ENCODE results near the gene GAB2. TPM values are rescaled to one million over a fixed set of nuclear protein-coding genes. Genes with fewer than 3 reads are reported as not detected.

The GAB2 gene
- total and polyA plus RNA-seq, 10 of the 15 experiments (the other 5 are each of a cell fraction or from before 2014, with no cell fraction given): 0.69 to 12.6 (median 3.8) TPM

GRCh38 chr11:78460471-78460870 lies 42.9 kb upstream of the GAB2 start (continued):
- TF ChIP-seq POLR2A (IDR thresholded peaks at IDR 0.05; ENCODE audit: low read depth, low read length) (no peak), TCF7 (IDR thresholded peaks at IDR 0.05; ENCODE audit: borderline replicate concordance) (no peak), ESRRA (IDR thresholded peaks at IDR 0.05; ENCODE audit: low read length) (no peak), IRF5 (IDR thresholded peaks at IDR 0.05; ENCODE audit: borderline replicate concordance) (no peak), NR2F1 (conservative IDR thresholded peaks at IDR 0.05) (no peak), SIN3A (IDR thresholded peaks at IDR 0.05; ENCODE audit: low read depth, low read length) (no peak), POU2F2 (IDR thresholded peaks at IDR 0.05; ENCODE audit: borderline replicate concordance, low read depth, low read length) (no peak), PBX3 (IDR thresholded peaks at IDR 0.05; ENCODE audit: insufficient replicate concordance, low read depth, low read length) (no peak), BRCA1 (IDR thresholded peaks at IDR 0.05; ENCODE audit: low read depth, low read length) (no peak), RBBP5 (conservative IDR thresholded peaks at IDR 0.05) (no peak), EGR1 (IDR thresholded peaks at IDR 0.05; ENCODE audit: borderline replicate concordance in 1 of 2, low read depth in 2 of 2, low read length in 2 of 2) (no peak), HDGF (IDR thresholded peaks at IDR 0.05) (no peak), ATF2 (IDR thresholded peaks at IDR 0.05; ENCODE audit: low read length) (peak; percentile 63; the same call in 1 of the 2 replicates), NBN (IDR thresholded peaks at IDR 0.05) (0 out of 2 replicates have a peak, but pooled peaks have one; percentile 22), MYB (IDR thresholded peaks at IDR 0.05; ENCODE audit: borderline replicate concordance, low read depth, low read length) (no peak), ZNF217 (IDR thresholded peaks at IDR 0.05) (no peak), JUND (IDR thresholded peaks at IDR 0.05; ENCODE audit: low read depth, low read length) (0 out of 2 replicates have a peak, but pooled peaks have one; percentile 14), TBL1XR1 (IDR thresholded peaks at IDR 0.05; ENCODE audit: low read depth, low read length) (no peak), EP300 (IDR thresholded peaks at IDR 0.05; ENCODE audit: borderline replicate concordance in 1 of 2, control insufficient read depth in 1 of 2, low read depth in 2 of 2, low read length in 2 of 2) (no peak), NFIC (IDR thresholded peaks at IDR 0.05; ENCODE audit: low read depth, low read length) (peak; percentile 84), CHD4 (IDR thresholded peaks at IDR 0.05) (no peak), ZNF207 (IDR thresholded peaks at IDR 0.05; ENCODE audit: borderline replicate concordance) (no peak), GABPA (IDR thresholded peaks at IDR 0.05; ENCODE audit: low read depth) (no peak), ZBED1 (IDR thresholded peaks at IDR 0.05; ENCODE audit: borderline replicate concordance) (no peak), NRF1 (conservative IDR thresholded peaks at IDR 0.05; ENCODE audit: low read depth, low read length) (no peak), SKIL (IDR thresholded peaks at IDR 0.05; ENCODE audit: low read depth, poor library complexity, severe bottlenecking) (no peak), IKZF2 (IDR thresholded peaks at IDR 0.05) (peak; percentile 84), HCFC1 (IDR thresholded peaks at IDR 0.05; ENCODE audit: low read length) (no peak), FOS (IDR thresholded peaks at IDR 0.05; ENCODE audit: borderline replicate concordance, extremely low read depth, insufficient read length) (no peak)
